Body of pancreas (tissue), 4 donors: ENCODE data around the gene COX15. TPM values are rescaled to one million over a fixed set of nuclear protein-coding genes. Genes with fewer than 3 reads are reported as not detected.
"Not testable (repeated sequence)": the region's sequence is repeated elsewhere in the genome, so short reads cannot be mapped to it uniquely, and the experiment has no call there.

Experiments used
- ATAC-seq: fragments of 150-250 bp; one replicate; pipeline ENCODE4 v1.9.1; 2016
- DNase-seq, 4 donors: peaks; one replicate each; pipeline ENCODE4 v3.0.0-alpha.2; 2019
- H3K27ac ChIP-seq, 4 donors: fragments of 200-600 bp; sonication (generic); 1 replicate in 3 of 4; 2 replicates in 1 of 4; pipeline versions ENCODE4 v1.5.1 to v1.6.1; 2016 to 2019; ENCODE audit warnings: mild to moderate bottlenecking in 1 of 4, mixed read lengths in 1 of 4, moderate library complexity in 1 of 4
- H3K27me3 ChIP-seq, 2 donors: fragments of 200-600 bp; sonication (generic); one replicate each; pipeline ENCODE4 v1.6.0; 2016; ENCODE audit warnings: mild to moderate bottlenecking in 1 of 2
- H3K36me3 ChIP-seq, 2 donors: fragments of 200-600 bp; sonication (generic); replicated peaks in 1 of 2; 2 replicates each; pipeline ENCODE4 v1.5.1; 2016; ENCODE audit warnings: low read depth in 2 of 2; ENCODE audit not compliant: insufficient read depth in 1 of 2
- H3K4me1 ChIP-seq: fragments of 200-600 bp; sonication (generic); one replicate; pipeline ENCODE4 v1.6.0; 2016
- H3K4me3 ChIP-seq, 2 donors: fragments of 200-600 bp; sonication (generic); 1 replicate in 1 of 2; 2 replicates in 1 of 2; pipeline ENCODE4 v1.5.1; 2016 to 2019
- H3K9me3 ChIP-seq, 3 donors: fragments of 200-600 bp; sonication (generic); 1 replicate in 2 of 3; 2 replicates in 1 of 3; pipeline ENCODE4 v1.5.1; 2016
- CTCF ChIP-seq, 7 experiments: fragments of 450-650 bp in 4 of 7; fragments of 200-600 bp in 3 of 7; sonication (generic) in 3 of 7; IDR thresholded peaks; one replicate each; pipeline ENCODE4 v1.5.1; 2016 to 2019; ENCODE audit warnings: antibody characterized with exemption in 7 of 7
- POLR2A ChIP-seq, 3 donors: fragments of 450-650 bp; IDR thresholded peaks; one replicate each; pipeline ENCODE4 v1.6.1; 2016; ENCODE audit warnings: antibody characterized with exemption in 3 of 3, mild to moderate bottlenecking in 2 of 3
- WGBS, 2 donors: methylation state at CpG; one replicate each; pipeline ENCODE4 v1.1.5; 2017; 5-methylcytosine and 5-hydroxymethylcytosine counted together
- intact Hi-C: fragments of 100-400 bp; cut with DNase I; formaldehyde crosslinking; loops from one replicate; pipeline ENCODE4 v1.15.1; 2023
- total RNA-seq, 2 donors: library from RNA; depleted of rRNA; stranded (reverse); fragments of >200 nt; gene quantifications; one replicate each; pipeline ENCODE4 v1.1.0, GENCODE V29; 2016

The COX15 gene
- total RNA-seq, 2 donors from 2014 or later: 9.6 to 17.9 TPM

GRCh38 chr10:99754670-99755069 lies 22.7 kb upstream of the COX15 start:
- 78 to 95% methylated on average over 1 of the region's 1 CpG for WGBS, 2 donors
- H3K36me3 ChIP-seq: peaks cover 0 to 17% of the 10 kb centered on the region in 2 donors
- no peaks in the 10 kb centered on the region for H3K9me3 ChIP-seq
- H3K27me3 ChIP-seq: no peaks in the 10 kb centered on the region
- ATAC-seq (no peak), DNase-seq (no peak)
- no peak overlapping the region for H3K4me3 ChIP-seq
- H3K4me1 ChIP-seq: no peaks in the 10 kb centered on the region
- TF ChIP-seq CTCF (IDR thresholded peaks at IDR 0.05): no peak
- no peak for TF ChIP-seq POLR2A (IDR thresholded peaks at IDR 0.05)
- no peak overlapping the region for H3K27ac ChIP-seq
- intact Hi-C loops: no loop called here

- Histone ChIP-seq H3K4me3 (no peak overlapping the region), H3K4me1 (no peaks in the 10 kb centered on the region), H3K27ac (no peak overlapping the region), H3K9me3 (no peaks in the 10 kb centered on the region), H3K36me3 (peaks cover 0 to 32% of the 10 kb centered on the region in 2 donors), H3K27me3 (no peaks in the 10 kb centered on the region)
- DNase-seq: no peak
- ATAC-seq: no peak
- TF ChIP-seq POLR2A (IDR thresholded peaks at IDR 0.05): no peak
- TF ChIP-seq CTCF (IDR thresholded peaks at IDR 0.05): no peak
- intact Hi-C loops: no loop called here
Measured at GRCh38 chr10:99750641-99751040, 18.7 kb upstream of the COX15 start.

- intact Hi-C loops: no loop called here
- TF ChIP-seq CTCF (IDR thresholded peaks at IDR 0.05) (no peak), POLR2A (IDR thresholded peaks at IDR 0.05) (no peak)
- WGBS, 2 donors: 90 to 96% methylated on average over 2 of the region's 2 CpGs
- Histone ChIP-seq H3K27me3 (no peaks in the 10 kb centered on the region), H3K4me1 (no peaks in the 10 kb centered on the region), H3K36me3 (peaks cover 13 to 31% of the 10 kb centered on the region in 2 donors), H3K27ac (no peak overlapping the region), H3K9me3 (no peaks in the 10 kb centered on the region), H3K4me3 (no peak overlapping the region)
- ATAC-seq (no peak), DNase-seq (no peak)
Measured at GRCh38 chr10:99748823-99749451, 17.0 kb upstream of the COX15 start.

- WGBS, 2 donors: 81 to 89% methylated on average over 2 of the region's 2 CpGs
- H3K27ac ChIP-seq, DNase-seq, H3K9me3 ChIP-seq, H3K4me3 ChIP-seq, ATAC-seq, intact Hi-C loops, H3K4me1 ChIP-seq, H3K27me3 ChIP-seq: not testable (repeated sequence)
- H3K36me3 ChIP-seq: peaks cover 13 to 33% of the 10 kb centered on the region in 2 donors
Measured at GRCh38 chr10:99746166-99746565, 14.2 kb upstream of the COX15 start.

GRCh38 chr10:99743841-99744240 lies 11.9 kb upstream of the COX15 start:
- 84 to 94% methylated on average over 3 of the region's 3 CpGs for WGBS, 2 donors
- no peak for DNase-seq
- no peak for TF ChIP-seq POLR2A (IDR thresholded peaks at IDR 0.05)
- TF ChIP-seq CTCF (IDR thresholded peaks at IDR 0.05): no peak
- H3K27ac ChIP-seq: no peak overlapping the region
- H3K4me3 ChIP-seq: no peak overlapping the region
- H3K36me3 ChIP-seq: peaks cover 13 to 38% of the 10 kb centered on the region in 2 donors
- intact Hi-C loops: no loop called here
- H3K9me3 ChIP-seq: no peaks in the 10 kb centered on the region
- ATAC-seq: no peak
- H3K27me3 ChIP-seq: no peaks in the 10 kb centered on the region
- no peaks in the 10 kb centered on the region for H3K4me1 ChIP-seq
